ENCODE measurements around the gene RAB3IL1.

DNA sequence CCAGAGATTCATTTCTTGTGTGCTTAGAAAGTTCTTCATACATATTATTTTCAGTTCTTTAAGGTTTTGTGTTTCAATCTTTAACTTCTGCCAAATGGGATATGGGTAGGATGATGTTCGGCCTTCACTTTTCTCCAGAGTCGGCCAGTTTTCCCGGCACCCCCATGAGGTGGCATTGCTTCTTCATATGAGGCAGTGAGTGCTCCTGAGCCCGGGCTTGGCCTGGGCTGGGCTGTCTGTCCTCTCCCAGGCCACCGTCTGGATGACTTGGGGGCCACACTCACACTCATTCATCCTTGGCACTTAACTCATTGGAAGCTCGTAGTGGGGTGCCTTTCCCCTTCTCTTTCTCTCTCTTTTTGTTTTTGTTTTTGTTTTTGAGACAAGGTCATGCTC lies 65.5 kb downstream of the RAB3IL1 start:
- TF ChIP-seq EZH2 (IDR thresholded peaks at IDR 0.05; ENCODE audit: borderline replicate concordance, low read depth, low read length, severe bottlenecking) (no peak), CTCF (IDR thresholded peaks at IDR 0.05; ENCODE audit: borderline replicate concordance, extremely low read depth, low read length, poor library complexity, severe bottlenecking) (no peak)
